Naive B cell (primary cell): ENCODE measurements around the gene LRP10. TPM values are rescaled to one million over a fixed set of nuclear protein-coding genes. Genes with fewer than 3 reads are reported as not detected.

ENCODE experiments used
- ATAC-seq, 2 donors: fragments of 150-1000 bp; cut with Tn5 transposase; 2 replicates each; pipeline ENCODE4 v1.10.0; 2021; ENCODE audit warnings: low read depth in 2 of 2, mild to moderate bottlenecking in 2 of 2, moderate library complexity in 2 of 2
- DNase-seq: peaks from one replicate; pipeline ENCODE4 v3.0.0; 2022
- H3K27ac Mint-ChIP-seq, 6 donors: one replicate each; pipeline ENCODE4 v1.8.0; 2020 to 2022; ENCODE audit warnings: mild to moderate bottlenecking in 6 of 6, mixed read lengths in 6 of 6, moderate library complexity in 5 of 6, inconsistent platforms in 2 of 6
- H3K27me3 Mint-ChIP-seq, 3 donors: one replicate each; pipeline ENCODE4 v1.8.0; 2021 to 2022; ENCODE audit warnings: mixed read lengths in 3 of 3, mild to moderate bottlenecking in 1 of 3
- H3K36me3 Mint-ChIP-seq, 2 donors: one replicate each; pipeline ENCODE4 v1.8.0; 2020 to 2022; ENCODE audit warnings: mixed read lengths in 2 of 2, inconsistent platforms in 1 of 2, mild to moderate bottlenecking in 1 of 2
- H3K4me1 Mint-ChIP-seq, 3 donors: one replicate each; pipeline ENCODE4 v1.8.0; 2020 to 2022; ENCODE audit warnings: mixed read lengths in 3 of 3, inconsistent platforms in 1 of 3, mild to moderate bottlenecking in 1 of 3, moderate library complexity in 1 of 3
- H3K4me3 Mint-ChIP-seq, 8 donors: one replicate each; pipeline ENCODE4 v1.8.0; 2020 to 2022; ENCODE audit warnings: mild to moderate bottlenecking in 8 of 8, mixed read lengths in 8 of 8, moderate library complexity in 8 of 8, inconsistent platforms in 2 of 8
- H3K9me3 Mint-ChIP-seq, 7 donors: one replicate each; pipeline ENCODE4 v1.8.0; 2020 to 2022; ENCODE audit warnings: mixed read lengths in 7 of 7, mild to moderate bottlenecking in 5 of 7, inconsistent platforms in 2 of 7, moderate library complexity in 1 of 7
- polyA plus RNA-seq, 6 donors: library from polyadenylated mRNA; unstranded; fragments of 300-500 nt; fragmentation: Illumina TruSeq; gene quantifications; one replicate each; pipeline ENCODE4 v1.2.3, GENCODE V29; 2021; ENCODE audit warnings: low read depth in 6 of 6

Gene LRP10
- polyA plus RNA-seq, 6 donors from 2014 or later = 72.7 to 125 (median 92.6) TPM

DNA sequence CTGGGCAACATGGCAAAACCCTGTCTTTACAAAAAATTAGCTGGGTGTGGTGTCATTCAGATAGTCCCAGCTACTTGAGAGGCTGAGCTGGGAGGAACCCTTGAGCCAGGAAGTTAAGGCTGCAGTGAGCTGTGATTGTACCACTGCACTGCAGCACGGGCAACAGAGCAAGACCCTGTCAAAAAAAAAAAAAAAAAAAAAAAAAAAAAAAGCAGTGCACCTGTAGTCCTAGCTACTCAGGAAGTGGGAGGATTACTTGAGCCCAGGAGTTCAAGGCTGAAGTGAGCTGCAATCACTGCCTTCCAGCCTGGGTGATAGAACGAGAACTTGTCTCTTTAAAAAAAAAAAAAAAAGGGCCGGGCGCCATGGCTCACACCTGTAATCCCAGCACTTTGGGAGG is 17.1 kb downstream of the LRP10 start:
- no peaks in the 10 kb centered on the region for H3K27me3 Mint-ChIP-seq
- DNase-seq = peak; percentile 51
- peak overlapping the region; percentile 83 to 99 (median 98) for H3K27ac Mint-ChIP-seq
- no peaks in the 10 kb centered on the region for H3K36me3 Mint-ChIP-seq
- H3K4me1 Mint-ChIP-seq = peaks cover 41 to 63% (median 55%) of the 10 kb centered on the region in 3 donors
- ATAC-seq = peak; percentile 44 to 47
- peak overlapping the region; percentile 63 to 98 (median 94) for H3K4me3 Mint-ChIP-seq
- H3K9me3 Mint-ChIP-seq = no peaks in the 10 kb centered on the region

DNA sequence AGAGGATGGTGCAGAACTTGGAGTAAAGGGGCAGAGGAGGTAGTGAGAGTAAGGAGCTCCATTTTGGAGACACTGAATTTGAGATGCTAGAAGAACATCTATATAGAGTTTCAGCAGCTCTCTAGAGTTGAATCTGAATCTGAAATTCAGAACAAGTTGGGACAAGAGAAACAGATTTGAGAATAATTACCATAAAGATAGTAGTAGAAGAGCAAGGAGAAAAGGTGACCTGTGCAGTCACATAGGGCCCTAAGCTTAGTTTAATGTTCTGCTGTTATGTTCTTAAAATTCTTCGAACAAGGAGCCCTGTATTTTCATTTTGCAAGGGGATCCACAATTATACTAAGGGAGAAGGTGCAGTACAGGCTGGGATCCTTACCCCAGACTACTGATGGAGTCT is 18.9 kb downstream of the LRP10 start:
- Mint-ChIP-seq H3K4me3 (peak overlapping the region in 2 of 8 donors; percentile 51 to 64), H3K9me3 (no peaks in the 10 kb centered on the region), H3K27ac (peak overlapping the region in 3 of 6 donors; percentile 42 to 93 (median 49)), H3K36me3 (no peaks in the 10 kb centered on the region), H3K27me3 (no peaks in the 10 kb centered on the region), H3K4me1 (peaks cover 28 to 47% (median 38%) of the 10 kb centered on the region in 3 donors)
- DNase-seq (no peak), ATAC-seq (no peak)

DNA sequence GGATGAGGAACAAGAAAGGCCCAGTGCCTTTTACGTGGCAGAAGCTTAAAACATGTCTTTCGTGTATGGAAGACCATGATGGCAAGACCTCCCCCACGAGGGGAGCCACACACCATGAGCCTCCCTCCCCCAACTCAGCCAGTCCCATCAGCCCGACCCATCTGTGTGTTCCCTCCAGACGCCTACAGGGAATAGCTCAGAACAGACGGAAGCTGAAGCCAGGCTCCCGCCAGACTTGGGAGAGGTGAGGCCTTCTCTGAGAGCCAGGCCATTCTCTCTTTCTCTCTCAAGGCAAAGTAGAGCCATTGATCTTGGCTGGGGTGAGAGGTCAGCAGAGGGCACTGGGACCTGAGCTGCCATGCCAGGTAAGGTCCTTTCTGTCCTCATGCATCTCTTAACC is 20.9 kb downstream of the LRP10 start:
- ATAC-seq = no peak
- Mint-ChIP-seq H3K27me3 (no peaks in the 10 kb centered on the region), H3K4me3 (no peak overlapping the region), H3K36me3 (no peaks in the 10 kb centered on the region), H3K4me1 (peaks cover 18 to 36% (median 24%) of the 10 kb centered on the region in 3 donors), H3K9me3 (no peaks in the 10 kb centered on the region), H3K27ac (peak overlapping the region in 1 of 6 donors; percentile 56)
- no peak for DNase-seq

DNA sequence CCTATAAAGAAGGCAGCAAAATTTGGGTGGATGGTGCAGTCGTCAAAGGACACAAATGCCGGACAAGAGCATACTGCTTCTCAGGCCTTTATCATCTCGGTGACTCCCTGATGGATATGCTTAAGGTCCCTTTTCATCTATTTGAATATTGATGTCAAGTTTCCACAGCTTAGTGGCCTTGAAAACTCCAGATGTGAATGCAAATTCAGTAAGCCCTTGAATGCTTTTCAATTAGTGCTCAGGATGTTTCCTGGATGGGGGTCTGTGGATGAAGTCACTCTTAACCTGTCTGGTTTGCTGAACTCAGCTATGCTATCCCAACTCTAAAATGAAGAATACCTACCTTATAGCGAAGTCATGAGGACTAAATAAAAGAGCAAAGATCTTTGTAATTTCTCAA is 22.2 kb downstream of the LRP10 start:
- Mint-ChIP-seq H3K27me3 (no peaks in the 10 kb centered on the region), H3K27ac (no peak overlapping the region), H3K36me3 (no peaks in the 10 kb centered on the region), H3K4me3 (no peak overlapping the region), H3K9me3 (no peaks in the 10 kb centered on the region), H3K4me1 (peaks cover 12 to 25% (median 16%) of the 10 kb centered on the region in 3 donors)
- DNase-seq (no peak), ATAC-seq (no peak)

DNA sequence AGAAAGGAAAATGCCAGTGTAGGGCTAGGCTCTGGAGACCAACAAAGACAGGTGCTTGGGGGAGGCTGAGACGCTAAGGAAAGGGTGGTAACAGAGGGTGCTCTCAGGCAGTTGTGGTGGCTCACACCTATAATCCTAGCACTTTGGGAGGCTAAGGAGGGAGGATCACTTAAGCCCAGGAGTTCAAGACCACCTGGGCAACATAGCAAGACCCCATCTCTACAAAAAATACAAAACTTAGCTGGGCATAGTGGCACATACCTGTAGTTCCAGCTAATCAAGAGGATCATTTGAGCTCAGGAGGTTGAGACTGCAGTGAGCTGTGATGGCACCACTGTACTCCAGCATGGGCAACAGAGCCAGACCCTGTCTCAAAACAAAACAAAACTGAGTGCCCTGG is 23.9 kb downstream of the LRP10 start:
- Mint-ChIP-seq H3K27me3 (no peaks in the 10 kb centered on the region), H3K36me3 (peaks cover 0 to under 1% of the 10 kb centered on the region in 2 donors), H3K9me3 (no peaks in the 10 kb centered on the region), H3K4me3 (no peak overlapping the region), H3K27ac (no peak overlapping the region), H3K4me1 (peaks cover 6 to 18% (median 10%) of the 10 kb centered on the region in 3 donors)
- ATAC-seq (no peak), DNase-seq (no peak)

DNA sequence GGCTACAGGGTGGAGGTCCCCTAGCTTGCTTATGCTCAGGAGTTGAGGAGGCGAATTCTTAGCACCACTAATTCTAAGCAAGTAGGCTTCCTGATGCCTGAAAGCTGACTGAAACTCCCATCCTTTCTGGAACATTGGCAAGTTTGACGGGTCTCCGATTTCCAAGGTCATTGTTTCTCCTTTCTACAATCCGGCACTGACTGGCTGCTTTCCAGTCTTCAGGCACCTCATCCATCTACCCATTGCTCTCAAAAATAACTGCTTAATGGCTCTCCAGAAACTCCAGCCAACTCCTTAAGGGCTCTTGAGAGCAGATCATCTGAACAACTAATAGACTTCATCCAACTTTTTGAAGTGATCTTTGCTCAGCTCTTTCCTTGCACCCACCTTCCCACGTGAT is 24.8 kb downstream of the LRP10 start:
- Mint-ChIP-seq H3K4me3 (no peak overlapping the region), H3K27me3 (no peaks in the 10 kb centered on the region), H3K36me3 (peaks cover 0 to 10% of the 10 kb centered on the region in 2 donors), H3K4me1 (peaks cover 6 to 14% (median 9%) of the 10 kb centered on the region in 3 donors), H3K27ac (peak overlapping the region in 5 of 6 donors; percentile 9 to 90 (median 77)), H3K9me3 (no peaks in the 10 kb centered on the region)
- DNase-seq (no peak), ATAC-seq (no peak)

DNA sequence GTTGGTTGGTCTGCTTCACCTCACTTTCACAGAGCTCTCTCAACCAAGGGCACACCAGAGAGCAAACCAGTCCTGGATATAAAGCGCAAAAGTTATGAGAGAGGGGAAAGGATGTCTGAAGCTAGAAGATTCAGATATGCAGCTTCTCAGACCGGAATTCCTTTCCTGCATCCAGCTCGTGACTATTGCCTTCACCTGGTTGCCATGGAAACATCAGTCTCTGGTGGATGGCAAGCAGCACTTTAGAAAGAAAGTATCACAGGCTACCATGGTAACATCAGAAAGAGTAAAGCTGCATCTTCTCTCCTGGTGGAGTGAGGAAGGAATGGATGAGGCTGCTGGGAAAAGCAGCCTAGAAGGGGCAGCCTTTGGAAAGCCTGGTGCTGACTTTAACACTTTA is 25.2 kb downstream of the LRP10 start:
- Mint-ChIP-seq H3K36me3 (peaks cover 0 to 14% of the 10 kb centered on the region in 2 donors), H3K4me3 (peak overlapping the region in 1 of 8 donors; percentile 80), H3K27ac (peak overlapping the region in 2 of 6 donors; percentile 85 to 90), H3K4me1 (peaks cover 6 to 15% (median 9%) of the 10 kb centered on the region in 3 donors), H3K9me3 (no peaks in the 10 kb centered on the region), H3K27me3 (no peaks in the 10 kb centered on the region)
- ATAC-seq (no peak), DNase-seq (no peak)

DNA sequence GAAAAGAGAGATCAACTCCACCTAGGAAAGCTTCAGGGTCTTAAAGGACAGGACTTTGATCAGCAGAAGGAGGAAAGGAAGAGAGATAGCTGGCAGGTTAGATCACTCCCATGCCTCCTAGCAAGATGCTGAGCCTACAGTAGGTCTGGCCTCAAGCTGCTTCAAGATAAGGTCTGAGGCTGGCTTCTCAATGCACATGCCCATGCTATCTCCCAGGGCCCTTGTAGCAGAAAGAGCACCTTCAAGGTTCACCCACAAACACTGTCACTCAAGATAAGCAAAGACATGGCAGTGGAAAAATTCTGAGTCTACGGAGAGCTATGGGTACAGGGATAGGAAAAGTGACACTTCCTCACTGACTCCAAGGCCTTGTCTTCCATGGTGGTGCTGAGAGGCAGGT is 25.8 kb downstream of the LRP10 start:
- DNase-seq (no peak), ATAC-seq (no peak)
- Mint-ChIP-seq H3K4me3 (no peak overlapping the region), H3K4me1 (peaks cover 6 to 12% (median 9%) of the 10 kb centered on the region in 3 donors), H3K36me3 (peaks cover 0 to 20% of the 10 kb centered on the region in 2 donors), H3K27me3 (no peaks in the 10 kb centered on the region), H3K27ac (peak overlapping the region in 3 of 6 donors; percentile 55 to 82 (median 79)), H3K9me3 (no peaks in the 10 kb centered on the region)

DNA sequence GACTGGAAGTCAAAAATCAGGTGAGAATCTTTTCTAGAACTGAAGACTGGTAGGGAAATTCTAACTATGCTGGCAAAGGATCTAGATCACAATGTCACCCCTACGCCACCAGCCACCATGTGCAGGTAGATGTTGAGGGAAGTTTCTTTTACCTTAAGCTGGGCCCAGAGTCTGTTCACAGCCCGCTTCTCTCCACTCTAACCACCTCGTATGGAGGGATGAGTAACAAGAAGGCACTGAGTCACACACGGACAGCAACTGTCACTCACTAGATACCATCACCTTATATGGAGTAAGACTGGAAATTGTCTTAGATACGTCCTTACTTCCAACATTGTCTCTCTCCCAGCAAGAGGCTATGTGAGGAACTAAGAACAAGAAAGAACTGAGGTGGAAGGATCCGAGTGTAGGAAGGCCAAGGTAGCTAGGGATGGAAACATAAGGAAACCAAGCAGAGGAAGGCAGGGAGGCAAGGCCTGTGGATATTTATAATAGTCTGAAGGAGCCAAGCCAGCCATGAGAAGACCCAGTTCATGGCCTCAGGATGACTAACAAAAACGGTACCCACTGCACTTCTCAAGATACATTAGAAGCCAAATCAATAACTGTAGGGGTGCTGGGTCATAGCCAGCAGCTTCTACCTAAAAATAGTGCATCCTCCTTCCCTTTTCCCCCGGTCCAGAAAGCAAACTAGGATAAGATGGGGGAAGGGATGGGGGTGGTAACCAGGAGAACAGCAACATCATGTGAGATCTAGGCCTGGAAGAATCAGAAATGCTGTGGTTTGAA is 27.0 kb downstream of the LRP10 start:
- H3K27me3 Mint-ChIP-seq = no peaks in the 10 kb centered on the region
- peaks cover 0 to 20% of the 10 kb centered on the region in 2 donors for H3K36me3 Mint-ChIP-seq
- ATAC-seq = no peak
- no peaks in the 10 kb centered on the region for H3K9me3 Mint-ChIP-seq
- DNase-seq = no peak
- H3K4me1 Mint-ChIP-seq = peaks cover 6 to 11% (median 9%) of the 10 kb centered on the region in 3 donors
- peak overlapping the region in 1 of 8 donors; percentile 17 for H3K4me3 Mint-ChIP-seq
- peak overlapping the region in 5 of 6 donors; percentile 37 to 92 (median 62) for H3K27ac Mint-ChIP-seq

DNA sequence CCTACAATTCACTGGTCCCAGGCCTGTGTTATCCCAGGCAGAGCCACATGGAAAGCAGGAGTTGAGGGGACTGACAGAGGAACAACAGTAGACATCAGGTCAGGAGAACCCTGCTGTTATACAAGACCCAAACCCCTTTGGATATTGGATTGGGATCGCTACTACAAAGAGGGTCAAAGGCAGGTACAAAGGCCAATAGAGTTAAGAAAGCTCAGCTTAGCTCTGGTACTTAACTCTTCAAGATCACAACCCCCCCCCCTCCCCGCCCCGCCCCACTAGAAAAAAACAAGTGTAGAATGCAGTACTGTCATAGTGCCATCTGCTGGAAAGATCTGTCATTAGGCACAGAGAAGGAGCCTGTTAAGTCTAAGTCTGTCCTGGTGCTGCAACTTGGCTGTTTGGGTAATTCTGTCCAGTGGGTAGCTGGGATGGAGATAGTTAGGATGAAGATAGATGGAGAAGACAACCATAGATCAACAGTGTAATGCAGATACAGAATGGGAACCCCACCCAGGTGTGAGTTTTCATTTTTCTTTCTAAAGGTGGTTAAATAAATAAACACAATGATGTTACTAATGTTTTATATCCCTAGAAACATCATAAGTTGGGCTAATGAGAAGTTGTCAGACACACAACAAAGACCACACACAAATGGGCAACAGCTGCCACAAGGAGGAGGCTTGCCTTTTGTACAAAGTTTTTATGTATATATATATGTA is 28.7 kb downstream of the LRP10 start:
- no peak overlapping the region for H3K4me3 Mint-ChIP-seq
- peak overlapping the region in 4 of 6 donors; percentile 5 to 81 (median 26) for H3K27ac Mint-ChIP-seq
- DNase-seq (peak; percentile 47), ATAC-seq (peak; percentile 77 to 85)
- H3K36me3 Mint-ChIP-seq = peaks cover 15 to 28% of the 10 kb centered on the region in 2 donors
- no peaks in the 10 kb centered on the region for H3K27me3 Mint-ChIP-seq
- peaks cover 6 to 11% (median 9%) of the 10 kb centered on the region in 3 donors for H3K4me1 Mint-ChIP-seq
- H3K9me3 Mint-ChIP-seq = no peaks in the 10 kb centered on the region

DNA sequence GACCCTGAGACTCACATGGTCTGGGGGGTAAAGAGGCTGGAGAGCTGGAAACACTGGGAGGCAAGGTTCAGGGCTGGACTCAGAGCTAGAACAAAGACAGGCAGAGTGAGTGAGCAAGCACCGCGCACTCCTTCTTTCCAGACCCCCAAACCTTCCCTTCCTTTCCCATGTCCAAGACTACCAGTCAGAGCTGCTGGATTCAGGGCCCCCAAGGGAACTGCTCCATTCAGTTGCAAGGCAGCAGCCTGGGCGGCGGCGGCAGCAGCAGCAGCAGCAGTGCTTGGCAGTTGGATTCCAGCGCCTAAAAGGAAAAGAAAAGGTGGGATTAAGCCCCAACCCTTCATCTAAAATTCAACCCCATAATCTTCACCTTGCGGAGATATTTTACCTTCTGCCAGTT is 30.3 kb downstream of the LRP10 start:
- Mint-ChIP-seq H3K27me3 (no peaks in the 10 kb centered on the region), H3K9me3 (no peaks in the 10 kb centered on the region), H3K4me1 (peaks cover 6 to 14% (median 9%) of the 10 kb centered on the region in 3 donors), H3K36me3 (peaks cover 26 to 42% of the 10 kb centered on the region in 2 donors), H3K27ac (peak overlapping the region in 3 of 6 donors; percentile 60 to 81 (median 65)), H3K4me3 (no peak overlapping the region)
- DNase-seq = no peak
- no peak for ATAC-seq

DNA sequence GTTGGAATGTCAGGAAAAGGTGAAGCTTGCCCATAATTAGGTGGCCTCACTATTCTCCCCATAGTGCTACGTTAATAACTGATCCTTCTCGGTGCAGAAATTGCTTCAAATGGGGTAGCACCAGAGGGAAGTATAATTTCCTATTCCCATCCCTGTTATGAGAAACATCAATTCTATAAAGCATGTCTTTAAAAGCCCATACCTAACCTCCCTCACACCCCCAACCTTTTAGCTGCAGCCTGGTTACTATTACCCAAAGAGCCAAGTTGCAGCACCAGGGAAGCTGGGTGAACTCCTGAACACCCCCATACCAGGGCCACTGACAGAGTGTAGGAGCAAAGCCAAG is 32.2 kb downstream of the LRP10 start:
- Mint-ChIP-seq H3K27ac (peak overlapping the region in 4 of 6 donors; percentile 44 to 88 (median 64)), H3K4me1 (peaks cover 6 to 10% (median 9%) of the 10 kb centered on the region in 3 donors), H3K27me3 (no peaks in the 10 kb centered on the region), H3K9me3 (no peaks in the 10 kb centered on the region), H3K4me3 (no peak overlapping the region), H3K36me3 (peaks cover 26 to 42% of the 10 kb centered on the region in 2 donors)
- ATAC-seq (no peak), DNase-seq (no peak)

DNA sequence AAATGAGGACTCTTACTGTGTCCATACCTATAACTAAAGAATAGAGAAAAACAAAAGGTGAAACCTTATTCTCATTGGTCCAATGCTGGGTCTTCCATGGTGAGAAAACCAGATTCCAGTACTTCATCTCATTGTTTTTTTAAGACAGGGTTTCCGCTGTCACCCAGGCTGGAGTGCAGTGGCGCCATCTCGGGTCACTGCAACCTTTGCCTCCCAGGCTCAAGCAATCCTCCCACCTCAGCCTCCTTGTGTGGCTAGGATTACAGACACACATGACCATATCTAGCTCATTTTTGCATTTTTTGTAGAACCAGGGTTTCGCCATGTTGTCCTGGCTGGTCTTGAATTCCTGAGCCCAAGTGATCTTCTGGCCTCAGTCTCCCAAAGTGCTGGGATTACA is 34.1 kb downstream of the LRP10 start:
- DNase-seq = no peak
- peaks cover 0 to 10% (median 10%) of the 10 kb centered on the region in 3 donors for H3K4me1 Mint-ChIP-seq
- no peak for ATAC-seq
- no peak overlapping the region for H3K4me3 Mint-ChIP-seq
- H3K36me3 Mint-ChIP-seq = peaks cover 33 to 47% of the 10 kb centered on the region in 2 donors
- H3K27ac Mint-ChIP-seq = no peak overlapping the region
- no peaks in the 10 kb centered on the region for H3K9me3 Mint-ChIP-seq
- no peaks in the 10 kb centered on the region for H3K27me3 Mint-ChIP-seq
